PC-3 (cell line): ENCODE measurements around the gene SCYGR8. TPM values are rescaled to one million over a fixed set of nuclear protein-coding genes. Genes with fewer than 3 reads are reported as not detected.

Experiments used
- ATAC-seq: fragments of 200-7000 bp; cut with Tn5 transposase; 2 replicates; pipeline ENCODE4 v1.9.1; 2020; ENCODE audit warnings: mild to moderate bottlenecking, moderate library complexity
- BruUV-seq: library from RNA; stranded (reverse); fragments of 400-500 nt; replicated peaks from 2 replicates; lab custom pipeline; 2021; lab: Mats Ljungman, UMichigan
- CTCF ChIA-PET: fragments of 300-600 bp; sonication (Branson Sonifier 250); formaldehyde crosslinking; loops from one replicate; lab custom pipeline; 2022; ENCODE audit warnings: antibody characterized with exemption; lab: Charles Lee
- POLR2A ChIA-PET: fragments of 300-600 bp; sonication (Branson Sonifier 250); formaldehyde crosslinking; loops from one replicate; lab custom pipeline; 2022; ENCODE audit warnings: antibody characterized with exemption; ENCODE audit not compliant: unreplicated experiment; lab: Charles Lee
- DNase-seq: peaks from one replicate; pipeline ENCODE4 v3.0.0-alpha.2; 2015
- H2AFZ ChIP-seq: fragments of 300-600 bp; sonication (generic); 2 replicates; pipeline ENCODE4 v1.6.0; 2016; ENCODE audit warnings: antibody characterized with exemption, low read length
- H3F3A ChIP-seq: fragments of 300-600 bp; sonication (generic); one replicate; pipeline ENCODE4 v1.6.0; 2017; ENCODE audit warnings: antibody characterized with exemption, low read length, control low read depth, mild to moderate bottlenecking; ENCODE audit not compliant: unreplicated experiment
- H3K27ac ChIP-seq: fragments of 300-600 bp; sonication (generic); 2 replicates; pipeline ENCODE4 v1.5.1; 2016; ENCODE audit warnings: mild to moderate bottlenecking, low read length
- H3K27me3 ChIP-seq: fragments of 300-600 bp; sonication (generic); 2 replicates; pipeline ENCODE4 v1.6.1; 2016; ENCODE audit warnings: low read length, mixed read lengths
- H3K36me3 ChIP-seq: fragments of 300-600 bp; sonication (generic); 2 replicates; pipeline ENCODE4 v1.6.1; 2016; ENCODE audit warnings: low read depth, mixed run types, low read length, mixed read lengths
- H3K4me1 ChIP-seq: fragments of 300-600 bp; sonication (generic); 2 replicates; pipeline ENCODE4 v1.5.1; 2016; ENCODE audit warnings: low read length; ENCODE audit not compliant: insufficient read depth
- H3K4me2 ChIP-seq: fragments of 300-600 bp; sonication (generic); 2 replicates; pipeline ENCODE4 v1.6.0; 2016; ENCODE audit warnings: low read length
- H3K4me3 ChIP-seq: fragments of 300-600 bp; sonication (generic); 2 replicates; pipeline ENCODE4 v1.5.1; 2016; ENCODE audit warnings: mild to moderate bottlenecking, low read length, mixed read lengths
- H3K79me2 ChIP-seq: fragments of 300-600 bp; sonication (generic); 2 replicates; pipeline ENCODE4 v1.6.1; 2017; ENCODE audit warnings: low read length, mixed read lengths
- H3K9ac ChIP-seq: fragments of 300-600 bp; sonication (generic); 2 replicates; pipeline ENCODE4 v1.6.0; 2016; ENCODE audit warnings: mild to moderate bottlenecking, low read length
- H3K9me2 ChIP-seq: fragments of 300-600 bp; sonication (generic); replicated peaks from 2 replicates; pipeline ENCODE4 v1.6.1; 2016; ENCODE audit warnings: mixed run types, low read length, mixed read lengths
- H3K9me3 ChIP-seq: fragments of 300-600 bp; sonication (generic); 2 replicates; pipeline ENCODE4 v1.6.1; 2016; ENCODE audit warnings: low read length, mixed read lengths
- H4K20me1 ChIP-seq: fragments of 300-600 bp; sonication (generic); 2 replicates; pipeline ENCODE4 v1.6.1; 2016; ENCODE audit warnings: low read length, mixed read lengths
- CTCF ChIP-seq: fragments of 300-600 bp; sonication (generic); conservative IDR thresholded peaks from 2 replicates; pipeline ENCODE4 v1.5.1; 2017; ENCODE audit warnings: antibody characterized with exemption, low read depth, mild to moderate bottlenecking, low read length
- EZH2 ChIP-seq: fragments of 300-600 bp; sonication (generic); IDR thresholded peaks from one replicate; pipeline ENCODE4 v1.6.1; 2017; ENCODE audit warnings: antibody characterized with exemption, mild to moderate bottlenecking, low read length; ENCODE audit not compliant: unreplicated experiment
- EZH2phosphoT487 ChIP-seq: fragments of 300-600 bp; sonication (generic); IDR thresholded peaks from 2 replicates; pipeline ENCODE4 v1.6.1; 2018; ENCODE audit warnings: mild to moderate bottlenecking, antibody characterized with exemption, low read length, borderline replicate concordance
- intact Hi-C: fragments of 100-400 bp; cut with micrococcal nuclease; formaldehyde crosslinking; loops from 2 replicates; pipeline ENCODE4 v1.9.0; 2023
- total RNA-seq: library from RNA; depleted of rRNA; stranded (reverse); fragments of >200 nt; gene quantifications from 2 replicates; pipeline ENCODE4 v1.2.3, GENCODE V29; 2014

SCYGR8 gene
- total RNA-seq, 1 experiment from 2014 or later = not detected

GRCh38 chr2:227772932-227773331 lies 27.2 kb downstream of the SCYGR8 start:
- TF ChIP-seq EZH2 (no peak), CTCF (no peak), EZH2phosphoT487 (no peak)
- Histone ChIP-seq H3K4me2 (no peak overlapping the region), H3F3A (no peaks in the 10 kb centered on the region), H3K27ac (no peak overlapping the region), H3K79me2 (no peaks in the 10 kb centered on the region), H3K36me3 (no peaks in the 10 kb centered on the region), H3K4me3 (no peak overlapping the region), H4K20me1 (no peaks in the 10 kb centered on the region), H3K9me3 (no peaks in the 10 kb centered on the region), H3K9me2 (no peaks in the 10 kb centered on the region), H2AFZ (no peak overlapping the region), H3K27me3 (no peaks in the 10 kb centered on the region), H3K9ac (no peak overlapping the region), H3K4me1 (no peaks in the 10 kb centered on the region)
- DNase-seq = no peak
- POLR2A ChIA-PET = no interaction called here
- no TSS peak for BruUV-seq
- CTCF ChIA-PET = no interaction called here
- no peak for ATAC-seq
- intact Hi-C loops = no loop called here

- Histone ChIP-seq H3K27me3 (no peaks in the 10 kb centered on the region), H3K27ac (no peak overlapping the region), H3K79me2 (no peaks in the 10 kb centered on the region), H3K9me2 (no peaks in the 10 kb centered on the region), H3K4me1 (no peaks in the 10 kb centered on the region), H3K9ac (no peak overlapping the region), H3K9me3 (no peaks in the 10 kb centered on the region), H3K4me3 (no peak overlapping the region), H3K4me2 (no peak overlapping the region), H3K36me3 (no peaks in the 10 kb centered on the region), H2AFZ (no peak overlapping the region), H3F3A (no peaks in the 10 kb centered on the region), H4K20me1 (no peaks in the 10 kb centered on the region)
- ChIA-PET CTCF (no interaction called here), POLR2A (no interaction called here)
- peak; percentile 45 for DNase-seq
- intact Hi-C loops = loop anchor here (2.0 kb wide), 1 partner anchor 89 kb away; no protein-coding TSS in a partner anchor
- no TSS peak for BruUV-seq
- TF ChIP-seq CTCF (peak; percentile 60), EZH2phosphoT487 (no peak), EZH2 (no peak)
- no peak for ATAC-seq
Measured at GRCh38 chr2:227774011-227774624, 28.4 kb downstream of the SCYGR8 start.
